Thymus (tissue), 11 donors: Measurements from ENCODE around the gene ERBB4. TPM values are rescaled to one million over a fixed set of nuclear protein-coding genes. Genes with fewer than 3 reads are reported as not detected.

Experiments
- DNase-seq, 9 donors: peaks; one replicate each; pipeline ENCODE4 v3.0.0-alpha.2; 2013; ENCODE audit warnings: low spot score in 9 of 9, low read depth in 6 of 9, missing footprints in 1 of 9
- H3K27ac ChIP-seq, 2 donors: one replicate each; pipeline ENCODE4 v1.5.1; 2013; ENCODE audit warnings: control low read depth in 1 of 2, low read depth in 1 of 2, low read length in 1 of 2, mild to moderate bottlenecking in 1 of 2, moderate library complexity in 1 of 2
- H3K27me3 ChIP-seq, 2 donors: one replicate each; pipeline ENCODE4 v1.5.1; 2013; ENCODE audit warnings: low read length in 1 of 2; ENCODE audit not compliant: control insufficient read depth in 2 of 2, insufficient read depth in 1 of 2
- H3K36me3 ChIP-seq, 2 donors: one replicate each; pipeline ENCODE4 v1.5.1; 2013; ENCODE audit warnings: low read length in 1 of 2, mild to moderate bottlenecking in 1 of 2, moderate library complexity in 1 of 2; ENCODE audit not compliant: control insufficient read depth in 2 of 2, insufficient read depth in 2 of 2
- H3K4me1 ChIP-seq, 2 donors: one replicate each; pipeline ENCODE4 v1.5.1; 2013; ENCODE audit warnings: low read length in 2 of 2; ENCODE audit not compliant: control insufficient read depth in 2 of 2, insufficient read depth in 2 of 2
- H3K4me3 ChIP-seq, 2 donors: one replicate each; pipeline ENCODE4 v1.5.1; 2013; ENCODE audit warnings: low read length in 2 of 2, control low read depth in 1 of 2, mild to moderate bottlenecking in 1 of 2
- H3K9me3 ChIP-seq, 2 donors: one replicate each; pipeline ENCODE4 v1.5.1; 2013; ENCODE audit warnings: low read length in 1 of 2, mild to moderate bottlenecking in 1 of 2; ENCODE audit not compliant: control insufficient read depth in 2 of 2, insufficient read depth in 1 of 2
- WGBS: extraction: QIAGEN DNeasy Blood & Tissue Kit; methylation state at CpG from one replicate; pipeline ENCODE4 v1.1.7; 2013; 5-methylcytosine and 5-hydroxymethylcytosine counted together
- polyA plus RNA-seq: library from polyadenylated mRNA; stranded (reverse); fragments of 200-250 nt; gene quantifications from one replicate; pipeline ENCODE4 v1.2.3, GENCODE V29; 2013
- total RNA-seq: library from RNA; stranded (reverse); fragments of 120-200 nt; gene quantifications from one replicate; pipeline ENCODE4 v1.2.4, GENCODE V29; 2013
- donor health status: healthy.

Gene ERBB4
- total and polyA plus RNA-seq, 2 donors, result 0.16 to 0.19 TPM

DNA sequence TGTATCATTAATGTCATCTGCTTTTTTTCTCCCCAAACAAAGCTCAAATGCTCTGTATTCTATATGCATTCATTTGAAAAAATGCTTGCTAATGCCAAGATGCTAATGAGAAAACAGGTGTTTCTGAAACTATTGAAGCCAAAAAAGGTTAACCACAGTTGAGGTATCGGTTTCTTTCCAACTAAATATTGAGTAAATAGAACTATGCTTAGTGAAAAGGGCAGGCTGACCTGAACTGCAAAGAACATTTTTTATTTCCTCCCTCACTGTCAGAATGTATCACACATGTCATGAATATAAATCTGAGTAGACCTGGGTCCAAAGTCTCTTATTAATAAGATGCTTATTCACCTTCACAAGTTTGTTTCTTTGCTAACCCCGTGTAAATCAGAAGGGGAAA lies 1115.6 kb downstream of the ERBB4 start:
- Histone ChIP-seq H3K9me3 (no peaks in the 10 kb centered on the region), H3K27me3 (no peaks in the 10 kb centered on the region), H3K36me3 (no peaks in the 10 kb centered on the region), H3K27ac (no peak overlapping the region), H3K4me3 (no peak overlapping the region), H3K4me1 (no peaks in the 10 kb centered on the region)
- DNase-seq, result no peak
- WGBS, result 81% methylated on average over 2 of the region's 2 CpGs

- Histone ChIP-seq H3K4me1 (no peaks in the 10 kb centered on the region), H3K27me3 (no peaks in the 10 kb centered on the region), H3K27ac (no peak overlapping the region), H3K36me3 (no peaks in the 10 kb centered on the region), H3K4me3 (no peak overlapping the region), H3K9me3 (no peaks in the 10 kb centered on the region)
- no peak for DNase-seq
Observed at GRCh38 chr2:211417544-211417943, 1121.1 kb downstream of the ERBB4 start.

DNA sequence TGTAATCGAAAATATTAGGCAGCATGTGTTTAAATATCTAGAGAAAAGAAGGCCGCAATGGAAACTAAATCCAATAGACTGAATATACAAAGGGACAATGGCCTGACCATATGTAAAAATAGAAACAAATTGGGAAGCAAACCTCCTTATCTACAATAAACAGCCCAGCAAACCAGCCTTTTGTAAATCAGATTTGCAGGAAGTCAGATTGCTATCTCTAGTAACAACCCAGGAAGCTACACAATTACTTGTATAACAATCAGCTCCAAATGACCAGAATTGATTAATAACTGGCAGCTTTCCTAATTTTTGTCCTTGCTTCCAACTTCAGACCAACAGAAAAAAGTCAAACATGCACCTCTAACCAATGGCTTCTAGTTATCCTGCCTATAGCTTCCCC lies 1122.2 kb downstream of the ERBB4 start:
- whole genome bisulfite sequencing, result 92% methylated on average over 2 of the region's 2 CpGs
- no peaks in the 10 kb centered on the region for H3K27me3 ChIP-seq
- DNase-seq, result no peak

GRCh38 chr2:211413746-211414145 lies 1124.9 kb downstream of the ERBB4 start:
- no peak for DNase-seq
- WGBS, result 88% methylated on average over 7 of the region's 7 CpGs
- Histone ChIP-seq H3K4me3 (no peak overlapping the region), H3K4me1 (no peaks in the 10 kb centered on the region), H3K9me3 (no peaks in the 10 kb centered on the region), H3K36me3 (no peaks in the 10 kb centered on the region), H3K27ac (no peak overlapping the region), H3K27me3 (no peaks in the 10 kb centered on the region)

More for the DNA sequence above, 1122.2 kb downstream of the ERBB4 start:
- Histone ChIP-seq H3K36me3 (no peaks in the 10 kb centered on the region), H3K27ac (no peak overlapping the region), H3K9me3 (no peaks in the 10 kb centered on the region), H3K4me1 (no peaks in the 10 kb centered on the region), H3K4me3 (no peak overlapping the region)

DNA sequence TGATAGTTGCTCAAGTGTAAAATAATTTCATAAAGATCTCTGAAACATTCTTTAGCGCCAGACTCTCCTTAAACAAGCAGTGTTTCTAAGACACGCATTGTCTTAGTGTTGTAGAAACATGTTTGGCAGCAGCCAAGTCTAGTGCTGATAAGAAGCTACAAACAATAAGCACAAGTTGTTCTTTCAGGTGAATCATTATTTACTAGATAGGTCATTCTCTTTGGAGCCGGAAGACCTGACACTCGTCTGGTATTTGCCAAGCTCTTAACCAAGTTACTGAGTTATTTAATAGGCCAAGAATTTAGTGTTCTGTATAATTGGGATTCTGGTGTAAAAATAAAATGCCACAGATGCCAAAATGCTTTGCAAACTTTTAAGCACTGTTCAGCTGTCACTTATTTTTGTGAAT lies 1130.1 kb downstream of the ERBB4 start:
- Histone ChIP-seq H3K9me3 (no peaks in the 10 kb centered on the region), H3K36me3 (no peaks in the 10 kb centered on the region), H3K27me3 (no peaks in the 10 kb centered on the region), H3K27ac (no peak overlapping the region), H3K4me1 (no peaks in the 10 kb centered on the region), H3K4me3 (no peak overlapping the region)
- WGBS, result 70% methylated on average over 4 of the region's 4 CpGs
- no peak for DNase-seq

- no peaks in the 10 kb centered on the region for H3K27me3 ChIP-seq
- no peaks in the 10 kb centered on the region for H3K9me3 ChIP-seq
- no peak for DNase-seq
- H3K27ac ChIP-seq, result no peak overlapping the region
- H3K4me1 ChIP-seq, result no peaks in the 10 kb centered on the region
- no peaks in the 10 kb centered on the region for H3K36me3 ChIP-seq
- no peak overlapping the region for H3K4me3 ChIP-seq
- WGBS, result 96% methylated on average over 3 of the region's 3 CpGs
Observed at GRCh38 chr2:211407076-211407475, 1131.5 kb downstream of the ERBB4 start.

- no peaks in the 10 kb centered on the region for H3K36me3 ChIP-seq
- H3K4me3 ChIP-seq, result no peak overlapping the region
- H3K4me1 ChIP-seq, result no peaks in the 10 kb centered on the region
- DNase-seq, result no peak
- WGBS, result 94% methylated on average over 4 of the region's 4 CpGs
- H3K9me3 ChIP-seq, result no peaks in the 10 kb centered on the region
- no peaks in the 10 kb centered on the region for H3K27me3 ChIP-seq
- H3K27ac ChIP-seq, result no peak overlapping the region
Observed at GRCh38 chr2:211405036-211405435, 1133.6 kb downstream of the ERBB4 start.

- WGBS, result 83% methylated on average over 4 of the region's 4 CpGs
- Histone ChIP-seq H3K4me3 (no peak overlapping the region), H3K27ac (no peak overlapping the region), H3K4me1 (no peaks in the 10 kb centered on the region), H3K27me3 (no peaks in the 10 kb centered on the region), H3K36me3 (no peaks in the 10 kb centered on the region), H3K9me3 (no peaks in the 10 kb centered on the region)
- DNase-seq, result no peak
Observed at GRCh38 chr2:211404098-211404497, 1134.5 kb downstream of the ERBB4 start.

DNA sequence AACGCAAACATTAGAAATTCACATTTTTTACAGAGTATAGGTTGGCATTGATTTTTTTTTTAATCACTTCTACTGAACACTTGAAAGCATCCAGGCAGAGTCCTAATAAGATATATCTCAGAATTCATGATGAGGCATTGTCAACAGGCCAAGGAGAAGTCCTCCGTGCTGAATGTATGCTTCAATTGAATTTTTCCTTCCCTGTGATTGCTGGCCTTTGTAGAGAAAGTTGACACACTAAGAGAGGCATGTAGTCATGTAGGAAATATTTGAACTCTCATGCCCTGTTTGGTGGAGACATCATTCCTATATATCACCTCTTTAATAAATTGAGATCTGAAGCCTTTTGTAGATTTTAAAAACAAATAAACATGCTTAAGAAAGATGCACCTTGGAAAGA lies 1137.3 kb downstream of the ERBB4 start:
- H3K9me3 ChIP-seq, result no peaks in the 10 kb centered on the region
- no peaks in the 10 kb centered on the region for H3K27me3 ChIP-seq
- DNase-seq, result no peak
- no peak overlapping the region for H3K27ac ChIP-seq
- H3K4me1 ChIP-seq, result no peaks in the 10 kb centered on the region
- WGBS, result 92% methylated on average over 2 of the region's 2 CpGs
- H3K4me3 ChIP-seq, result no peak overlapping the region
- H3K36me3 ChIP-seq, result no peaks in the 10 kb centered on the region

DNA sequence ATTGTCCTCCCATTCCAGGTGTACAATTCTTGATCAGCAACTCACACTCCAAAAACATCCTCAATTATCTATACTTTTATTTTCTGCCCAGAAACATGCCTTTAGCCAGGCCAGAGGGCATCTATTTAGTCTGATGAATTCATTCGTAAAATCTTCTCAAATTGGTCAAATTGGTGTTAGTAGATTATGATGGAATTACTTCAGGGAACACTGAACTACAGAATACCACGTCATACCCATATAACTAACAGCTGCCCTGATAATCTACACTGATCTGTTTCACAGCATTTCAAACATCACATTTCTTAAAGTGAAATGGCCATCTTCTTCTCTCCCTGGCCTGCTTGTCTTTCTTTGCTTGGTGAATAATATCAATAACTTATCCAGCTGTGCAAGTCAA lies 1140.8 kb downstream of the ERBB4 start:
- WGBS, result 90% methylated on average over 2 of the region's 2 CpGs
- DNase-seq, result no peak
- Histone ChIP-seq H3K9me3 (no peaks in the 10 kb centered on the region), H3K36me3 (no peaks in the 10 kb centered on the region), H3K4me1 (no peaks in the 10 kb centered on the region), H3K4me3 (no peak overlapping the region), H3K27me3 (no peaks in the 10 kb centered on the region), H3K27ac (no peak overlapping the region)
